SIG-M5 (cell line): Measurements from ENCODE around the gene CCNJL.
"Not testable (repeated sequence)": the region's sequence is repeated elsewhere in the genome, so short reads cannot be mapped to it uniquely, and the experiment has no call there.

ENCODE experiments used
- DNase-seq: peaks from one replicate; lab custom pipeline; 2025; lab: John Stamatoyannopoulos, UW

The CCNJL gene, protein sequence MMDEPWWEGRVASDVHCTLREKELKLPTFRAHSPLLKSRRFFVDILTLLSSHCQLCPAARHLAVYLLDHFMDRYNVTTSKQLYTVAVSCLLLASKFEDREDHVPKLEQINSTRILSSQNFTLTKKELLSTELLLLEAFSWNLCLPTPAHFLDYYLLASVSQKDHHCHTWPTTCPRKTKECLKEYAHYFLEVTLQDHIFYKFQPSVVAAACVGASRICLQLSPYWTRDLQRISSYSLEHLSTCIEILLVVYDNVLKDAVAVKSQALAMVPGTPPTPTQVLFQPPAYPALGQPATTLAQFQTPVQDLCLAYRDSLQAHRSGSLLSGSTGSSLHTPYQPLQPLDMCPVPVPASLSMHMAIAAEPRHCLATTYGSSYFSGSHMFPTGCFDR

DNA sequence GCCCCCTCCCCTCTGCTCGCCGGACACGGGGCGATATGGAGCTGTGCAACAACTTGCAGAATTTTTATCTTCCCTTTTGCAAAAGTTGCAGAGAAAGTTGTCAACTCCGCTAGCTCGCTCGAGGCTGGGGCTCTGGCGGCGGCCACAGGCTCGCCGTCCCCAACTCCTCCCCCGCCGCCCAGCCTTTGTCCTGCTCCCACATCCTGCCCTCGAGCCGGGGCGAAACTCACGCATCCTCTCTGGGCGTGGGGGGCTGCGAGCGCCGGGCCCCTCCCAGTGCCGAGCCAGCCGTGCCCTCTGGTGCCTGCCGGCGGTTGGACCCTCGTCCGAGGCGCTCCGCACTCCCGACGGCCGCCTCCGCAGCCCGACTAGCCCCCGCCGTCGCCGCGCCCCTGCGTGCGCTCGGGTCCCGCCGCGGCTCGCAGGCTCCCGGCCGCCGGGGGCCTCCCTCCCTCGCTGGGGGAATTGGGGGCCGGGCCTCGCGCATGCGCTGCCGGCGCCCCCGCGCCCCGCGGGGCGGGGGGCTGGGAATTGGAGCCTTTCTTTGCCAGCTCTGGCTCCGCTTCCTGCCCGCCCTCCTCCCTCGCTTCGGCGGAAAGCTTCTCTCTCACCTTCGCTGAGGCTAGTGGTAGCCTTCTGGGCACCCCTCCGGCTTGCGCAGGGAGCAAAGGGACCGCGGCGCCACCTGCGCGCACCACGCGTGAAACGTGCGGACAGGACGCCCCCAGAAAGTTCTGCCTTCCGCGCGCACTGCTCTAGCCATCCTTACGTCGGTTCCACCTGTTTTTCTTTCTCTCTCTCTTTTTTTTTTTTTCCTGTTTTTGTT, at the start of gene CCNJL:
Gene CCNJL (minus strand): TSS at position 431 of the 826 bp plus-strand sequence. CDS start 641 bp downstream, outside the sequence.
- DNase-seq = no peak

DNA sequence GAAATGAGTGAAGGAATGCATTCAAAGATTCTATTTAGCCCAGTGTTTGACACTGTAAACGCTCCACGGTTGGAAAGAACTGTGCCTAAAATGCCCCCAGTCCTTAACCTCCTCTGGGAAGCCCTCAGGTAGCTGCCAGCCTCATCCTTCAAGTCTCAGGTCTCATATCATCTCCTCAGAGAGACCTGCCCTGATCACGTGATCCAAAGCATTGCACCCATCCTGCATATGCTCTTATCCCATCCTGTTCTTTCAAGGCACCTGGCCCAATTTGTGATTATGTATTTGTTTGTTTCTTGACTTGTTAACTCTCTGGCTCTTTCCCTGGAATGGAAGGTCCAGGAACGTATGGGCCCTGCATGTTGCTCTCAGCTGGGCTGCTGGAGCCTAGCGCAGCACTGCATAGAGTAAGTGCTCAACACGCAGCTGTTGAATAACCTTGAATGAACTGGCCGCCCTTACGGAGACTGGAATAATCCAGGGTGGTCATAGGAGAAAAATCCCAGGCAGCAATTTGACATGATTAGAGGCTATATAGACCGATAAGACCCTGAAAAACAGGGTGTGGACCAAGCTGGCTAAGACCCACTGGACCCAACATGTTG, 49.4 kb upstream of the CCNJL start:
- no peak for DNase-seq

DNA sequence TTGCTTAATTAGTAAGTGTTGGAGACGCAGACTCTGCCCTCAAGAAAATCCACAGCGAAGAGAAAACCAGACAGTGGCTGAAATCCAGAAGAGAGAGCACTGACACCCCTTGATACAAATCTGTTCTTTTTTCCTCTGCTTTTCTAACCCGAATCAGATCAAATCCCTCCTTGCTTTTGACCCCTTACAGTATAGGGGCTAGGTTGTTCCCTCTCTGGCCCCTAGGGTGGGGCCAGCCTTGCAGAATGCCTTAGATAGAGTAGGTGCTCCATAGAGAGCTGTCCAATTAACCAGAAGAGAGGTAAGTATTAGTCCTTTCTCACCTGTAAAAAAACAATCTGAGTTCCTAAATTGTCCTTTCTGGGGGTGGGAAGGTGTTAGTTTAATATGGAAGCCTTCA, 47.9 kb upstream of the CCNJL start:
- DNase-seq = no peak

DNA sequence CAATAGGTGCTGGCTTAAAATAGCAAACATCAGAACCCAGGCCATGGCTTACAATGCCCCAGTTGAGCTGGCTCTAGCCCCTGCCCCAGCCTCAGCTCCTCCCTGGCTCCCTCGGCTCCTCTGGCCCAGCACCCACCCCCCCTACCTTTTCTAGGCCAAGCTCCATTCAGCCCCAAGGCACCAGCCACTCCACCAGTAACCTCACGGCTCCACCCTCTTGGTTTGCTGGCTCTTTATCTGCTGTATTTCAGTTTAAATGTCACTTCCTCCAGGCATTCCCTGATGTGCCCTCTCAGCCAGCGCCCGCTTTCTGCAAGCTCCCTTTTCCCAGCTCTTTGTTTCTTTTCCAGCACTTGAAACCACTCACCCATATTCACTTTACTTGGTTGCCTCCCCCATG, 47.5 kb upstream of the CCNJL start:
- no peak for DNase-seq

DNA sequence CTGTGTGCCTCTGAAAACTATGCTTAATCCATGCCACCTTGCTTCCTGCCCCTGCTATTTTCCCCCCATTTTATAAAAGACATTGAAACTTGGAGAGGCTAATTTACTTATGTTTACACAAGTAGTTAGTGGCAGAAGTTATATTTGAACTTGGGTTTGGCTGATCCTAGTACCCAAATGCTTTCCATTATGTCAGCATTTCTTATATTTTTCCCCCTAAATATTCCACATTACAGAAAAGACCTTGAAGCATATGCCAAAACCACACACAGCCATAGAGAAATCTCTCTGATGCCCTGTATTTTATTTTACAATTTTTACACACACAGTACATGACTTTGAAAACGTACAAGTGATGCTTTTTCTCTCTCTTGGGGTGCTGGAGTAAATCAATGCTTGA, 46.9 kb upstream of the CCNJL start:
- no peak for DNase-seq

DNA sequence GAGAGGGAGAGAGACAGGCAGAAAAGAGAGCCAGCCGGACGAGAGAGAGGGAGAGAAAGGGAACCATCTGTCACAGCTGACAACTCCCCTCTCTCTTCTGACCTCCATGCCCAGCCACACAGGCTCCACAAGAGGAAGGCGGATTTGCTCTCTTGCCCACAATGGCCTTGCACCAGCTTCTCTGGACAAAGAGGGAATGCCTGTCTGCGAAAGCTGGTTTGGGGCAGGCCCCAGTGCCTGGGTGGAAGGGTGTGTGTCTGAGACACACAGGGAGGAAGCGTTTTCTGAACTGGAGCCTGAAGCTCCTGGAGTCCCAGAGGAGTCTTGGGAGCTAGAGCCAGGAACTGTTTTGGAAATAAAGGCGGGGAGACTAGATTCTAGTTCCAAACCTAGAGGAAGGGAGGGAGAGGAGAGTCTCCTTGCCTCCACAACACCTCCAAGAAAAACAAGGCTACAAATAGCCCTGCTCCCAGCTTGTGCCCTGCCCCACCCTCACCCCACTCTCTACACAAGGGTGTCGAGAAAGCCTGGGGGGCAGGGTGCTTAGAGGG, 45.6 kb upstream of the CCNJL start:
- no peak for DNase-seq

DNA sequence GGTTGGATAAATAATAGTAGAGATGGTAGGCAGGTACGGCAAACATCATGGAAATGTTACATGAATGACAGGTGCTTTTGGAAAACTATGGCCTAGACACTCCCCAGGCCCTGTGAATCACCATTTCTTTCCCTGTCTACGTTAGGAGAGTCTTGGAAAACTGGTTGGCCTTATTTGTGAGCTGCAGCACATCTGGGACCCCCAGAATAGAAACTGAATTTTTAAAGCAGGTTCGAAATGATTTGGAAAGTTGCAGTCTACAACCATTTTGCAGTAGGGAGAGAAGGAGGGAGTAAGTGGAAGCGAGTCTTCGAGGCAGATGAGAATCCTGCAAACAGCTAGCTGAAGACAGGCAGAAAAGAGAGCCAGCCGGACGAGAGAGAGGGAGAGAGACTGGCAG, 45.0 kb upstream of the CCNJL start:
- no peak for DNase-seq

DNA sequence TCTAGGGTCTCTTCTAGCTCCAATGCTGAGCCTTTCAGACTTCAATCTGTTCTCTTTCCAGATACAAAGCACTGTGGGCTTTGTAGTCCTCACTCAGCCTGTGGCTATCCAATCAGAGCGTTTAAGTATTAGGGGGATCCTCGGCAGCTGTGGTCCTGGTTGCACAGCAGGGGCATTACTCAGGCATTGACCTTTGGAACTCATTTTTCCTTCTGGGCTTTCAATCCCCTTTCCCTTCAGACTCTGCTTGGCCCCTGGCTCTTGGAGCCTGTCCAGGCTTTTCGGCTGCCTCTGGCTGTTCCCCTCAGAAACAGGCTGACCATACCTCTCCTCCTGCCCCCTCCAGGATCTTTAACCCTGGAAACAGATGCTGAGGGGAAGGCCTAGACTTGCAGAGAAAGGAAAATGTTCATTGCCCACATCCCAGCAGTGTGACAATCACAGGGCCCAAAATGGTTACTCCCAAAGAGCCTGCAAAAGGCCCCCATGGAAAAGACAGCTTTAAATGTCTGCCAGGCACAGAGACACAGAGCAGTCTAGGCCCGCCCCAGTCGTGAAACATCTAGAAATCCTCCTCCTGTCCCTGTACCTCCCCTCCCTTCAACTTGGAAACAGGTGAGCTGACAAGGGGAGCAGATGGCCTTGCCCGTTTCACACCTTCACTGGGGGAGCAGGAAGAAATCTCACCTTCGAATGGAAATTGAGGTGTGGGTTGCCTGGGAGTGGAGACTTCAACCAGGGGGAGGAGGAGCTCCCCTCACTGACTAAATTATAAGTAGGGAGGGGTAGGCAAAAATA, 44.4 kb upstream of the CCNJL start:
- no peak for DNase-seq

DNA sequence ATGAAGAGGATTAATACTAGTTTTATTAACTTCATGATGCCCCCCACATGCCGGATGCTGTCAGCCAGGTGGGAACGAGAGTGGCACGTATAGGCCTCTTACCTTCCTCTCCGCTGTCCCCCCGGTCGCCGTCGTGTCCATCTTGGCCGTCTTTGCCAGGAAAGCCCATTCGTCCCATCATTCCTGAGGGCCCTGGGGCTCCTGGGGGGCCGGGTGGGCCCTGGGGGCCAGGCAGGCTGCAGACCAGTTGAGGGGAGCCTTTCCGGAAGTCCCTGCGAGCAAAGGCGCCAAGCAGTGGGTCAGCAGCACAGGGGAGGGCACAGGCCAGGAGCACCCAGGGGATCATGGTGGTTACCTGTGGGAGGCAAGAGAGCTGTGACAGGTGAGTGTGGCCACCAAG, 42.3 kb upstream of the CCNJL start:
- no peak for DNase-seq

DNA sequence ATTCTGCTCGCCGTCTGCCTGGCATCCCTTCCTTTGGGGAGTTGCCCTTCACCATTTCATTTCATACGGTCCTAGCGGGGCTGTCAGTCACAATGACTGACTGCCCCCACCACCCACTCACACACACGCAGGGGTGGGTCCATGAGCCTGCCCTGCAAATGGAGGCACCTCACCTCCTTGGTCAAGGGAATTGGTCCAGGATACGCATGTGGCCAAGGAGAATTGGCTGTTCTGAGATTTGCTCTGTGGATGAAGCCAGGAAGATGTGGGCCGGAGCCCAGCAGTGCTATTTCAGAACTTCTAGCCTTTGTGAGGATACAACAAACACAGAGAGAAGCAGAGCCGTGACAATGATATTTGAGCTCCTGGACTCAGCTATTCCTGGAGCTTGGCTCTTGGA, 41.0 kb upstream of the CCNJL start:
- no peak for DNase-seq

DNA sequence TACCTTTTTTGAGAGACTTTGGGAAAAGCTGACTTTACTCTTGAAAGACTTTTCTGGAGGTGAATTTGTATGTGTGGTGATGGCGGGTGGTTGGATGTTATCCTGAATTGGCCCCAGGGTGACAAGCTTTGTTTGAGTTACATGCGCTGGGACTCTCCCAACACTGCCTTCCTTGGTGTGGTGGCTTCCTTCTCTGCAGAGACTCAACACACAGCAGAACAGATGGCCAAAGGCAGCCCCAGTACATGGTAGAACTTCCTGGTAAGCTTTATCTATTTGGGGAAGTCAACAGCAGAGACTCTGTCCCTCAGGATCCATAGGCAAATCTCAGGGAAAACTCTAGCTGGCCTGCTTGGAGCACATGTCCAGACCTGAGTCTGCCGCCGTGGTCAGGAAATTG, 39.9 kb upstream of the CCNJL start:
- DNase-seq = no peak

DNA sequence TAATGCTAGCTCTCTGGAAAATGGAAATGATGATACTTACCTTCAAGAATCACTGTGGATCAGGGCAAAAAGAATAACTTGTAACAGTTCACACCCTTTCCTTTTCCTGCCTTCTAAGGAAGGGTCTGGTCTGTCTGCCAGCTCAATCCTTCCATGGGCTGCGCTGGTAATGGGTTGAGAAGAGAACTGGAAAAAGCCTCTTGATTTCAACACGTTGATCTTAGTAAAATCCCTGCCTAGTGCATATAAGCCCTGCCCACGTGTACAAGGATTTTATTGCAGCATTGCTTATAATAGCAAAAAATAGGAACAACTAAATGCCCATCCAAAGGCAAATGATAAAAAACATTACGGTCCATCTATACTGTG, 37.6 kb upstream of the CCNJL start:
- DNase-seq = no peak

DNA sequence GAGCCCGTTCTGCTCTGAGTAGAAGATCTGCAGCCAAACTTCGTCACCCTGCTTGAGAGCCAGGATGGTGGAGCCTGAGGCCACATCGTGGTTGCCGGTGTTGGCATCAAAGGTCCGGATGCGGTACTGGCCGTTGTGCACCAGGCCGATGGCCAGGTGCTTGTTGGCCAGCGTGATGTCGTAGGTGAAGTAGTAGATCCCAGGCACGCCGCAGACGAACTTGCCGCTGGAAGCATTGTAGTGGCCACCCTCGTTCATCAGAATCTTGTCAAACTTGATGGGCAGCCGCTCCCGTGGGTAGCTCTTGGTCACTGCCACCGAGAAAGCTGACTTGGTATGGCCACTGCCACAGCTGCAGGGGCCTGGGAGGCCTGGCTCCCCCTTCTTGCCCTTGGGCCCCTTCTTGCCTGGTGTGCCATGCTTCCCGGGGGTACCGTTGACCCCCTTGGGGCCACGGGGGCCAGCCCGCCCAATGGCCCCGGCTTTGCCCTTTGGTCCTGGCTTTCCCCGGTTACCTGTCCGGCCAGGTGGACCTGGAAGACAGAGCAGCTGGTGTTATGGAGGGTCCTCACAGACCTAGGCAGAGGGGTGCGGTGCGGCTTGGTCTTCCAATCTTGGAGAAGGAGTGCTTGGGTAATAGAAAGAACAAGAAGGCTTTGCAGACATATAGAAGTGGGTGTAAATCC, 37.0 kb upstream of the CCNJL start:
- no peak for DNase-seq

DNA sequence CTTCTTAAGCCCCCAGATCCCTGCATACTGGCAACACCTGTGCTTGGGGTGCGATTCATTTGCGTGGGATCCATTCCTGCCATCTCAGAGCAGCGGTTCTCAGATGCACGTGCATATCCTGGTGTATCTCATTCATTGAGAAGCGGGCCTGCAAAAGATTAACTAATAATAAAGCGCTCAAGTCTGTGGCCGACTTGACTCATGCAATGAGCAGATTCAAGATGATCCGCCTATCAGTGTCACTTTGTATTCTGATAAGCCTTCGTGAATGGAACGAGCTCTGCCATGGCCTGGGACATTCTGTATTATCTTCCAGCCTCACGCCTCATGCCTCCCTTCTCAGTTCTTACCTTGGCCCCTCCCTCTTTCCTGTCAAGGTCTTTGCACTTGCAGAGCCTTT, 35.7 kb upstream of the CCNJL start:
- no peak for DNase-seq

DNA sequence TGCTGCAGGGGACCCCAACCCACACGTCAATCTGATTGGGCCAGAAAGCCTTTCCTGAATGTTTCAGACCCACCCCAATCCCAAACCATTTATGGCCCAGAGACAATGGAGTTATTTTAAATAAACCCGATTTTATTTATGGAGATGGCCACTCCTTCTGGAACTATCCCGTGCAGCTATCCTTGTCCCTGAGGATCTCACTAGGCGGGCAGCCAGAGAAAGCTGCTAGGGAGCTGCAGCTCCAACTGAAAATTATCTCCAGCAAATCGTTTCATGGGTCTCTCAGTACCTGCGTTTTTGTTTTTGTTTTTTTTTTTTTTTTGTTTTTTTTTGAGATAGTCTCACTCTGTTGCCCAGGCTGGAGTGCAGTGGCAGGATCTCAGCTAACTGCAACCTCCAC, 35.1 kb upstream of the CCNJL start:
- no peak for DNase-seq

DNA sequence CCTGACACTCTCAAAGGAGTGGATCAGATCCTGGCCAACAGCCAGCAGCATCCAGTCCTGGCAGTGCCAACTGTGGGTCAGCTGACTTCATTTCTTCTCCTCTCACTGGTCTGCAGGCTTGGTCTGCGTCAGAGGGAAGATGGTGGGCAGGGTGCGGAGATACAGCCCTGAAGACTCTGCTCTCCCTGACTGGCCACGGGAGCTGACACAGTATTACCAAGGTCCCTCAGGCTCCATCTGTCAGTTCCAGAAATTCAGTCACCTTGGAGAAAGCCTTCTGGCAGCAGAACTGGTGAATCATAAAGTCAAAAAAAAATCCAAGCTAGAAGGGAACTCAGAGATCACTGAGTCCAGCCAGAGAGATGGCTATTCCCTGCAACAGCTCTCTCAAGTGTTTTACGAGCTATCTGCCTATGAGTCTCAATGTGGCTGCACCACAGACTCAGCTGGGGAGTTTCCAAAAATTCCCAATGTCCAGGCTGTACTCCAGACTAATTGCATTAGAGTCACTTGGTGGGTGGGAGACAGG, 30.1 kb upstream of the CCNJL start:
- DNase-seq = no peak

DNA sequence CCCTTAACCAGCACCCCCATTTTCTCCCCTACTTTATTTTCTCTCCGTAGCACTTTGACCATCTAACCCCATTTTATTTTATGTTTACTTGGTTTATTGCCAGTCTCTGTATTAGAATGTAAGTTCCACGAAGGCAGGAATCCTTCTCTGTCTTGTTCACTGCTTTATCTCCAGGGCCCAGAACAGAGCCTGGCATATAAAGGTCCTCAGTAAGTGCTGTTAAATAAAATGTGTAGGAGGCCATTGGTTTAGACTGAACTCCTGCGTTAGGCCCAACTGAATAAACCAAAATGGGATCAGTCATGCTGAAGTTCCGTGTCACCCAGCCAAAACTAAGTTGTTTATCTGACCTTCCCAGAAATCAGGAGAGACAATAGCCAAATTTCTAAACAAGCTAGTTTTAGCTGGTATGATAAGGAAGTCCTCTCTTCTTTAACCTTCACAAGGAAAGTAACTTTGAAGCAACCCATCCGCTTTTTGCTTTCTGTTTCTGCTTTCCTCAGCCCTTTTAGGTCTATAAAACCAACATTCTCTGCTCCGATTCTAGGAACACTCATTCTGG, 29.0 kb upstream of the CCNJL start:
- no peak for DNase-seq

DNA sequence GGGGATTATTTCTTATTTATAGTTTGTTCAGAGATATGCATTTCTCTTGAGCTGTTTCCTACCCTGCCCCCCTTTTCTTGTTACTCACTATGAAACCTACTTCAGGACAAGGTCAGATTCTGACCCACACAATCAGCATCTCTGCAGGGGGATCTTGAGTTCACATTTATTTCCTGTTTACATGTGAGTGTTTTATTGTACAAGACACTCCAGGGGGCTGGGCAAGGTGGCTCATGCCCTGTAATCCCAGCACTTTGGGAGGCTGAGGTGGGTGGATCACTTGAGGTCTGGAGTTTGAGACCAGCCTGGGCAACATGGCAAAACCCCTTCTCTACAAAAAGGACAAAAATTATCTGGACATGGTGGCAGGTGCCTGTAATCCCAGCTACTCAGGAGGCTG, 28.1 kb upstream of the CCNJL start:
- not testable (repeated sequence) for DNase-seq

DNA sequence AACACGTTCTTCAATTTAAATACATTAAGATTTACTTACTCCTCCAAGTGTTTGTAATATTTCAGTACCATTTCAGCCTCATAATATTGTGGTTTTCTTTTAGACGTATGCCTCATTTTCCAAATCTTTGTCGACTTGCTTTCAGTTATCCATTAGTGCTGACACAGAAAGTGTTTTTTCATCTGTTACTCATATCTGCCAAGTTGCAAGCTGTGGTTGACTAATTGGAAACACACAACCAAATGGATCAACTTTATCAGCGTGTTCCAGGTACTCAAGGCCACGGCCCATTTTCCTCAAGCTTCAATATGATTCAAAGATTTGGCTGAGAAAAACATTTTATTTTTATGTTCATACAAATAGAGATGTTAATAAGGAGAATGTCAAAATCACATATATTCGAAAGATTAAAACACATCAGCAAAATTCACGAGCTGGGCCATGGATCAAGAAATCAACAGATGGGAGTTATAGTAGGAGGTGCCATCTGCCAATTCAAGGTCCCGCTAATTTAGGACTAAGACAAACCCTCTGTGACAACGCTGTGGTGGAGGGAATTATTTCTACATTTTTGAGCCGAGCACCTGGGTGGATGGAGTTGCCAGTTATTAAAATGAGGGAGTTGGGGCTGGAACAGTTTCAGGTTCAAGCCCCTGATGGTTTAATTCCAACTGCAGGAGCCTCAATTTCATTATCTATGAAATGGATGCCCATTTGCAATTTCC, 27.2 kb upstream of the CCNJL start:
- DNase-seq = no peak

DNA sequence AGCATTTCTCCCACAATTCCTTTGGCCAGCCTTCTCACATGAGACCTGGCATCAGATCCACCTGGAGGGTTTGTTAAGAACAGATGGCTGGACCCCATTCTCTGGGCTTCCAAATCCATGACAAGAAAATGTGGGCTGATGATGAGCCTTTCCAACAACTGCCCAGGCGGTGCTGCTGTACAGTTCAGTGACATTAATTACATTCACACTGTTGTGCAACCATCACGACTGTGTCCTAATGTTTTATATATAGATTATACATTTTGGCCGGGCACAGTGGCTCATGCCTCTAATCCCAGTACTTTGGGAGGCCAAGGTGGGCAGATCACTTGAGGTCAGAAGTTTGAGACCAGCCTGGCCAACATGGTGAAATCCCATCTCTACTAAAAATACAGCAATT, 22.4 kb upstream of the CCNJL start:
- not testable (repeated sequence) for DNase-seq
